HUES64 (cell line): Measurements from ENCODE around the gene AKAP5.
A peak's percentile ranks its signal among the peaks of the same experiment; 100 is the strongest.

Experiments used
- H3K27ac ChIP-seq: 2 replicates; pipeline ENCODE4 v1.7.0; 2013; ENCODE audit warnings: low read depth, low read length, inconsistent platforms
- H3K27me3 ChIP-seq: 2 replicates; pipeline ENCODE4 v1.6.1; 2013; ENCODE audit warnings: mild to moderate bottlenecking, low read length; ENCODE audit not compliant: insufficient read depth
- H3K36me3 ChIP-seq: 2 replicates; pipeline ENCODE4 v1.6.1; 2013; ENCODE audit warnings: mild to moderate bottlenecking, low read length; ENCODE audit not compliant: insufficient read depth
- H3K4me1 ChIP-seq: 2 replicates; pipeline ENCODE4 v1.6.1; 2013; ENCODE audit warnings: mild to moderate bottlenecking, low read length, moderate library complexity; ENCODE audit not compliant: insufficient read depth
- H3K4me3 ChIP-seq: 2 replicates; pipeline ENCODE4 v1.5.1; 2013; ENCODE audit warnings: mild to moderate bottlenecking, low read length, moderate library complexity
- H3K9ac ChIP-seq: 2 replicates; pipeline ENCODE4 v1.6.1; 2013; ENCODE audit warnings: mild to moderate bottlenecking, low read depth, low read length
- H3K9me3 ChIP-seq: 2 replicates; pipeline ENCODE4 v1.6.1; 2013; ENCODE audit warnings: low read depth, low read length; ENCODE audit not compliant: insufficient read depth
- WGBS: fragments of 150-250, 120-280 bp; methylation state at CpG from one replicate; pipeline ENCODE4 v1.1.7; 2013; ENCODE audit warnings: missing lambda C conversion rate; 5-methylcytosine and 5-hydroxymethylcytosine counted together

The AKAP5 gene

DNA sequence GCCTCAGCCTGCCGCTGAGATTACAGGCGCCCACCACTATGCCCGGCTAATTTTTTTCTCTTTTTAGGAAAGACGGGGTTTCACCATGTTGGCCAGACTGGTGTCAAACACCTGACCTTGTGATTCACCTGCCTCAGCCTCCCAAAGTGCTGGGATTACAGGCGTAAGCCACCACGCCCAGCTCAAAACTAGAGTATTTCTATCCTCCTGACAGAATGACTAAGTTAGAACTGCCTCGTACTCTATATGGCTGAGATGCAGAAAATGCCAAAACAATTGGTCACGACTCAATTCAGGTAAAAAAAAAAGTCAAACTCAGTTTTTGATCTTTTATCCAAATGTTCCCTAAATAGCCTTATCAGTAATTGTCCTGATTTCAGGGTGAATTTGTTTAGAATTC, 11.1 kb downstream of the AKAP5 start:
- Histone ChIP-seq H3K27me3 (no peaks in the 10 kb centered on the region), H3K4me1 (no peaks in the 10 kb centered on the region), H3K27ac (no peak overlapping the region), H3K36me3 (no peaks in the 10 kb centered on the region), H3K4me3 (no peak overlapping the region), H3K9ac (no peak overlapping the region), H3K9me3 (no peaks in the 10 kb centered on the region)
- 95% methylated on average over 8 of the region's 8 CpGs for WGBS

DNA sequence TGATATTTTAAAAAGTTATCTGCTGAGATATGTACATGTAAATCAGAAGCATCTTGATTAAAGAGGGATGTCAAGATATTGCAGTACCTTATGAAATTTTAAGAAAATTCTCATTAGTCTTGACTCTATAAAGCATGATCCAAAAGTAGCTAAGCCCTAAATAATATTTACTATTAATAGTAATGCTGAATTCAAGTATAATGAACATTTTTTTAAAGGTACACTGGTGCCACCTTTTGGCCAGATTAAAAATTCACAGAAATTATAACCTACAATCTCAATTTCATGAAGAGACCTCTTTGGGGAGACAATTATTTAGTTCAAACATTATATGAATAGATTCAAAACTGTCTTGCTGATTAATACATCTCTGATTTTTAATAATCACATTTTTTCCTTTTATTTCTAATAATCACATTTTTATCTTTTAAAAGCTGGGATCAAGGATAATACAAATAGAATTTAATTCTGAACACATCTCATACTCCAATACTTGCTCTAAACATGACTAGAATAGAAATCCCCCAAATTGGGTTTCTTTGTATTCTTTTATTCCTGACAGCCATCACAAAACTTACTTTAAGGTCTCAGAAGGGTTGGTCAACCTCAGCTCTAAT, 13.4 kb downstream of the AKAP5 start:
- Histone ChIP-seq H3K9me3 (no peaks in the 10 kb centered on the region), H3K9ac (no peak overlapping the region), H3K4me3 (no peak overlapping the region), H3K36me3 (peaks cover 3% of the 10 kb centered on the region; the same call in 1 of the 2 replicates), H3K27ac (no peak overlapping the region), H3K27me3 (no peaks in the 10 kb centered on the region), H3K4me1 (no peaks in the 10 kb centered on the region)

DNA sequence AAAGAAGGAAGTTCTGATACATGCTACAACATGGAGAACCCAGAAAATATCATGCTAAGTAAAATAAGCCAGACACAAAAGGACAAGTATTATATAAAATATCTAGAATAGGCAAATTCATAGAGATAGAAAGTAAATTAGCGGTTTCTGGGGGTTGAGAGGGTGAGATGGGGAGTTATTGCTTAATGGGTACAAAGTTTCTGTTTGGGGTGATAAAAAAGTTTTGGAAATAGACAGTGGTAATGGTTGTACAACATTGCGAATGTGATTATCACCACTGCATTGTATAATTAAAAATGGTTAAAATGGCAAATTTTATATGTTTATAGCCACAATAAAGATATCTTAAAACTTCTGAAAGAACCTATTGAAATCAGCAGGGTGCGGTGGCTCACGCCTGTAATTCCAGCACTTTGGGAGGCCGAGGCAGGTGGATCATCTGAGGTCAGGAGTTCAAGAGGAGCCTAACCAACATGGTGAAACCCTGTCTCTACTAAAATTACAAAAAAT, 23.3 kb downstream of the AKAP5 start:
- Histone ChIP-seq H3K4me1 (no peaks in the 10 kb centered on the region), H3K9ac (no peak overlapping the region), H3K27ac (no peak overlapping the region), H3K9me3 (no peaks in the 10 kb centered on the region), H3K4me3 (no peak overlapping the region), H3K27me3 (no peaks in the 10 kb centered on the region), H3K36me3 (peaks cover 46% of the 10 kb centered on the region)
- 95% methylated on average over 4 of the region's 5 CpGs for WGBS

DNA sequence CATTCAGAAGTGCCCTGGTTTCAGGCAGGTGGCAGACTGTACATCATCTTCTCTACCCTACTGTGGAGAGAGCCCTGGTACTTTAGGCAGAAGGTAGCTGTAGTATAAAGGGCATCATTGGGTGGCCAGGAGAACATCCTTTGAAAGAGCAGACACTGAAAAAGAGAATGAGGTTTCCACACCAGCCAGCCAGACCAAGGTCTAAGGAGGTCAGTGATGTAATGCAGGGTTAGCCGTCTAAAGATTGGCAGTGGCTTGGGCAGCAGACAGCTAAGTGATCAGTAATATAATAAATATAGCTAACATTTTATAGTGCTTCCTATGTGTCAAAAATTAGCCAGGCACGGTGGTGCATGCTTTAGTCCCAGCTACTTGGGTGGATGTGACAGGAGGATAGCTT, 26.3 kb downstream of the AKAP5 start:
- Histone ChIP-seq H3K36me3 (peaks cover 43% of the 10 kb centered on the region), H3K27ac (no peak overlapping the region), H3K27me3 (no peaks in the 10 kb centered on the region), H3K4me3 (no peak overlapping the region), H3K9ac (no peak overlapping the region), H3K4me1 (no peaks in the 10 kb centered on the region), H3K9me3 (no peaks in the 10 kb centered on the region)
- 90% methylated on average over 2 of the region's 2 CpGs for WGBS

DNA sequence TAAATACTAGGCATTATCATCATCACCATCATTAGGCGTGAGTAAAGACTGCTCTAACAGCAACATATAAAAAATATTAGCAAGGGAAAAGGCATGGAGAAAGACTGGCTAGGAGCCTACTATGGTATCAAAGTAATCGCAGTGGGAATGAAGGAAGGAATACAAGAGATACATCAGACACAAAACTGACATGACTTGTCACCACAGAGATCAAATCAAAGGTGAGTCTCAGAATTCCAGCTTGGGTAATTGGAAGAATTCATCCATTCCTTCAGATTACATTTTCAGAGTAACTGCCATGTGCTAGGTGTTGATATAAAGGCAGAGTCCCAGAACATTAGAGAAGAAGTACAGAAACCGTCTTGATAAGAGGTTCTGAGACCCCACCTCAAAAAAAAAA, 28.2 kb downstream of the AKAP5 start:
- H3K4me1 ChIP-seq = no peaks in the 10 kb centered on the region
- no peak overlapping the region for H3K9ac ChIP-seq
- H3K27me3 ChIP-seq = no peaks in the 10 kb centered on the region
- peaks cover 36% of the 10 kb centered on the region for H3K36me3 ChIP-seq
- WGBS = 92% methylated on average over 3 of the region's 3 CpGs
- no peak overlapping the region for H3K27ac ChIP-seq
- H3K9me3 ChIP-seq = no peaks in the 10 kb centered on the region
- no peak overlapping the region for H3K4me3 ChIP-seq

DNA sequence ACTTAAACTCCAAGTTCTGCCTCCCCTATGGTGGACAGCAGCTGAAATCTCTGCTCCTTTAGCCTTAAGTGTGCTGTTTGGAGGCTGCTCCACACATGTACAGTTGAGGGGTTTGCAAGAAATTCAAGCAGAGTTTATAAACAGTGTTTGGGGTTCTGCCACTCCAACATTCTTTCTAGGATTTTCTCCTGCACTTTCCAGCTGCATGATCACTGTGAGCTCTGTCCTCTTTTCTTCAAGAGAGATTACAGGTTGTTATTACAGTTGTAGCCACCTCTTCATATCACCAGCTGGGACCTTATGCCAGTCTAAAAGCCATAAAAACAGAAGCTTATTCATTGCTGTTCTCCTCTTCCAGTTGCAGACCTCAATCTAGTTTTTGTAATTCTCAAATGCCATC, 30.0 kb downstream of the AKAP5 start:
- H3K27me3 ChIP-seq = no peaks in the 10 kb centered on the region
- H3K9ac ChIP-seq = no peak overlapping the region
- H3K9me3 ChIP-seq = no peaks in the 10 kb centered on the region
- H3K4me1 ChIP-seq = no peaks in the 10 kb centered on the region
- no peak overlapping the region for H3K27ac ChIP-seq
- no peak overlapping the region for H3K4me3 ChIP-seq
- H3K36me3 ChIP-seq = peaks cover 30% of the 10 kb centered on the region

DNA sequence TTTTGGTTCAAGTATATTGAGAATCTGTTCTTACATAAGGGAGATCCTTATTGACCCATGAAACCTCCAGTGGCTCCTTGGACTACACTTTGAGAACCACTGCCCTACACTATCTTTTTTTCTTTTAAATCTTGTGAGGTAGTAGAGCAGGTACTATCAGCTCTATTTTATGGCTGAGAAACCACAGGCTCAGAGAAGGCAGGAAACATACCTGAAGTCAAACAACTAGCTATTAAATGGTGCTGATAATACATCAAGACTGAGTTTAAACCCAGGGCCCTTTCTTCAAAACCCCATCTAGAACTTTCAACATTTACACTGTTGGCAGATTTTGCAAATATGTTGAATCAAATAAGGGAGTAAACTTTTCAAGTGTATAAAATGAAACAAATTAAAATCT, 31.5 kb downstream of the AKAP5 start:
- Histone ChIP-seq H3K4me3 (no peak overlapping the region), H3K9me3 (no peaks in the 10 kb centered on the region), H3K4me1 (peaks cover 6% of the 10 kb centered on the region), H3K36me3 (peaks cover 22% of the 10 kb centered on the region), H3K27me3 (no peaks in the 10 kb centered on the region), H3K9ac (no peak overlapping the region), H3K27ac (no peak overlapping the region)

DNA sequence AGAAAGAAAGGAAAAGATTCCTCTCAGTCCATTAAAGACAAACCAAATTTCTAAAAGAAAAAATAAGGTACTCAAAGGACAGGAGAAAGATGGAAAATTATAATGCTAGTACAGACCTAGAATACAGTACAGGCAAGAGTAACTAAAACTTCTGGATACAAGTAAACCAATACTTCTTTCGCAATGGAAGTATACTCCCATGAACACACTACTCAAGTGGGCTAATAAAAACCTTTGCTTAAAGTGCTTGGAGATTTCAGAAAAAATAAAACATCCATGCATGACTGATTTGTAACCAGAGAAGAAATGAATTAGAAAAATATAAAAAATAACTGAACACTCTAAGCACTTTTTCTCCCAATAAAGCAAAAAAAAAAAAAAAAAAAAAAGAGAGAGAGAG, 34.8 kb downstream of the AKAP5 start:
- H3K4me3 ChIP-seq = no peak overlapping the region
- H3K27ac ChIP-seq = no peak overlapping the region
- 100% methylated on average over 1 of the region's 1 CpG for WGBS
- H3K9ac ChIP-seq = no peak overlapping the region
- no peaks in the 10 kb centered on the region for H3K9me3 ChIP-seq
- peaks cover 19% of the 10 kb centered on the region for H3K36me3 ChIP-seq
- H3K27me3 ChIP-seq = no peaks in the 10 kb centered on the region
- peaks cover 14% of the 10 kb centered on the region for H3K4me1 ChIP-seq

DNA sequence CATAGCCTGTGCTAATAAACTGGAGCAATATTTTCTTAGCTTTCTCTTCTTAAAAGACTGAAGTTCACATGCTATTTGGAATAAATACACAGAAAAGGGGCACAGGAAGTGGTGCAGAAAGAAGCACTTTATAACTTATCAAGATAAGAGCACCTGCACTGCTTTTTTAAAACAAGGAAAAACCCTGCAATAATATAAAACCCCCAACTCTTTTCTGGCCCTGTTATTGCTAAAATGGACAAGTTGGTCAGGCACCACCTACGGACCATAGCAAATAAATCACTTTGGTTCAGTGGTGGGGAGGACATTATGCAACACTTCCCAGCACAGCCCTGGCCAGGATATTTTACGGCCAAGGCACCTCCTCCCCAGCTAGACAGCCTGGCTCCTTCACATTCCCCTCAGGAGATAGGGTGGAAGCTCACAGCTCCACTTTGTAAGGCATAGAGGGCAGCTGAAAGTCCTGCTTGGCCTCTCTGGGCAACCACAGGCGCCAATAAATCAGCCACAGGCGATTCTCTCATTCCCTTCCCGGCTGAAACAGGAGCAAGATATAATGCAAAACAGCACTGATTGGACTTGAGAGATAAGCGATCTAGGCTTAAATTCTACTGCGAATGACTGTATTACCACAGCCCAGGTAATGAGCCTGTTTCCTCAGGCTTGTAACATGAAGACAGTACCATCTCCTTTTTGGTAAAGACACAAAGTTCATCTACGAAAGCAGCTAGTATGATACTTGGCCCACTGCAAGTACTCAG, 36.3 kb downstream of the AKAP5 start:
- Histone ChIP-seq H3K9me3 (no peaks in the 10 kb centered on the region), H3K4me1 (peaks cover 18% of the 10 kb centered on the region), H3K36me3 (peaks cover 16% of the 10 kb centered on the region), H3K9ac (peak overlapping the region; percentile 22; the same call in 1 of the 2 replicates), H3K4me3 (peak overlapping the region; percentile 95; the same call in 1 of the 2 replicates), H3K27ac (no peak overlapping the region), H3K27me3 (no peaks in the 10 kb centered on the region)
- WGBS = 81% methylated on average over 8 of the region's 8 CpGs

DNA sequence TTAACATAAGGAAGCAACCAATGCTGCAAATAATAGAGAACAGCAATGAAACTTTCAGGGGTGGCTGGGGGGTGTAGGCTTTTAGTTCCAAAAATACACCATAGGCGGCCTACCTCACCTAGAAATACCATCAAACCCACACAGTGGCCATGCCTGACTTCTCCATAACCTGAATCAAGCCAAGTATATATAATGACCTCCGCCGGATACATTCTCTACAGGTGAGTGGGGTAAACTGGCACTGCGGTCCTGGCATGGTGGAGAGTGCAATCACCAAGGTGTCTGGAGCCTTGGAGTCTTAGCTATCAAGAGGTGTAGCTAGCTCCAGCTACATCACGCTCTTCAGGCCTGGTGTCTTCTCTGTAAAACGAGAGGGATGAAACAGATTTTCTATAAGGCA, 37.2 kb downstream of the AKAP5 start:
- WGBS = 82% methylated on average over 6 of the region's 6 CpGs
- Histone ChIP-seq H3K27ac (no peak overlapping the region), H3K27me3 (no peaks in the 10 kb centered on the region), H3K9me3 (no peaks in the 10 kb centered on the region), H3K4me1 (peaks cover 25% of the 10 kb centered on the region), H3K36me3 (peaks cover 10% of the 10 kb centered on the region), H3K4me3 (peak overlapping the region; percentile 95), H3K9ac (peak overlapping the region; percentile 100)

DNA sequence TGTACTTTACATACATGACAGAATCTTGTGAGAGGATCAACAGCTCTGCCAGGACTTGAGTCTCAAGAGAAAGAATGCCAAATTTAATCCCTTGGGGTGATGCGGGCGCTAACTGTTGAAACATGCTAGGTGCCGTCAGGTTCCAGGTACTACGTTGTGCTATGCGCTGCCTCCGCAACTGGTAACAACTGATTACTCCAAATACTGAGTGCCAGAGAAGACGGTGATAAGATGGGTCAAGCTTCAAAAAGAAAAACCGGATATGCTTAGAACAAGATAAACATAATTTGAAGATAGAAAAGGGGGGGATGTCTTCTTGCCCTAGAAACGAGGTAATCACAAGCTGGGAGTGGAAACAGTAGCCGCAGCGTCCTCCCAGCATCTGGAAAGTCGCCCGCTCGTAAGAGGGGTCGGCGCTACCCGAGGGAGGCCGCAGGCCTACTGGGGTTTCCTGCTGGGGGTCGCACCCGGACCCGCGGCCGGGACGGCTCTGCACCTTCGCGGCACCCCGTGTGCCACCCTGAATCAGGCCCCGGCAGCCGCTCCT, 37.7 kb downstream of the AKAP5 start:
- Histone ChIP-seq H3K4me3 (peak overlapping the region; percentile 95), H3K4me1 (peaks cover 31% of the 10 kb centered on the region), H3K27ac (peak overlapping the region; percentile 100), H3K36me3 (peaks cover 5% of the 10 kb centered on the region), H3K9ac (peak overlapping the region; percentile 100), H3K27me3 (no peaks in the 10 kb centered on the region), H3K9me3 (no peaks in the 10 kb centered on the region)
- WGBS = 6% methylated on average over 29 of the region's 29 CpGs
